Right atrium auricular region (tissue), 2 donors: Measurements from ENCODE around the gene ILF3. TPM values are rescaled to one million over a fixed set of nuclear protein-coding genes. Genes with fewer than 3 reads are reported as not detected.

ENCODE experiments used
- DNase-seq: peaks from one replicate; pipeline ENCODE4 v3.0.0-alpha.2; 2019; ENCODE audit warnings: low spot score
- H3K27ac ChIP-seq, 2 donors: fragments of 200-600 bp; sonication (generic); 1 replicate in 1 of 2; 2 replicates in 1 of 2; pipeline ENCODE4 v1.5.1; 2016 to 2019
- H3K27me3 ChIP-seq, 2 donors: fragments of 200-600 bp; sonication (generic); one replicate each; pipeline versions ENCODE4 v1.5.1 to v1.6.0; 2017 to 2019
- H3K36me3 ChIP-seq: fragments of 200-600 bp; sonication (generic); one replicate; pipeline ENCODE4 v1.5.1; 2016
- H3K4me1 ChIP-seq, 2 donors: fragments of 200-600 bp; sonication (generic); one replicate each; pipeline versions ENCODE4 v1.5.1 to v1.6.0; 2017 to 2019
- H3K4me3 ChIP-seq, 2 donors: fragments of 200-600 bp; sonication (generic); 1 replicate in 1 of 2; 2 replicates in 1 of 2; pipeline ENCODE4 v1.5.1; 2017 to 2019; ENCODE audit warnings: mild to moderate bottlenecking in 1 of 2, moderate library complexity in 1 of 2
- H3K9me3 ChIP-seq, 2 donors: fragments of 200-600 bp; sonication (generic); one replicate each; pipeline ENCODE4 v1.5.1; 2019
- total RNA-seq, 2 donors: library from RNA; depleted of rRNA; stranded (reverse); fragments of >200 nt; gene quantifications; one replicate each; pipeline ENCODE4 v1.1.0, GENCODE V29; 2016
- TF ChIP-seq, protein P1 (sequence below), 2 donors: fragments of 200-600 bp; sonication (generic); IDR thresholded peaks; one replicate each; pipeline ENCODE4 v1.5.1; 2019; ENCODE audit warnings: antibody characterized with exemption in 2 of 2

ILF3 gene
- total RNA-seq, 2 donors from 2014 or later = 59.2 to 75.1 TPM

DNA sequence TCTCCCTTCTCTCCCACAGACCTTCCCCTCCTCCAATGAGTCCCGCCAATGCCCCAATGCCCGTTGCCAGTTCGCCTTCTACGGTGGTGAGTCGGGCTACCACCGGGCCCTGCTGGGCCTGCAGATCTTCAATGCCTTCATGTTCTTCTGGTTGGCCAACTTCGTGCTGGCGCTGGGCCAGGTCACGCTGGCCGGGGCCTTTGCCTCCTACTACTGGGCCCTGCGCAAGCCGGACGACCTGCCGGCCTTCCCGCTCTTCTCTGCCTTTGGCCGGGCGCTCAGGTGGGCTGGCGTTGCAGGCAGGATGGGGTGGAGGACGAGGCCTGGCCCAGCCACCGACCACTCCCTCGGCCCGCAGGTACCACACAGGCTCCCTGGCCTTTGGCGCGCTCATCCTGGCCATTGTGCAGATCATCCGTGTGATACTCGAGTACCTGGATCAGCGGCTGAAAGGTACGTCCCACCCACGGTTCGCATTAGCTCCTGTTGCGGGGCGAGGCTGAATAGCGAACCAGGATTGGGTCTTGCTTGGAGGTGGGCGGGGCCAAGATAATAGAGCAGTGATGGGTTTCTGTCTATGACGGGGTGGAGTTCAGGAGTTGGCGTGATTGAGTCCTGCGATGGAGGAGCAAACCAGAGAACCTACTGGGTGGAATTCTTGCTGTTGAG is 17.7 kb upstream of the ILF3 start:
- no peak overlapping the region for H3K27ac ChIP-seq
- H3K36me3 ChIP-seq = peaks cover 82% of the 10 kb centered on the region

DNA sequence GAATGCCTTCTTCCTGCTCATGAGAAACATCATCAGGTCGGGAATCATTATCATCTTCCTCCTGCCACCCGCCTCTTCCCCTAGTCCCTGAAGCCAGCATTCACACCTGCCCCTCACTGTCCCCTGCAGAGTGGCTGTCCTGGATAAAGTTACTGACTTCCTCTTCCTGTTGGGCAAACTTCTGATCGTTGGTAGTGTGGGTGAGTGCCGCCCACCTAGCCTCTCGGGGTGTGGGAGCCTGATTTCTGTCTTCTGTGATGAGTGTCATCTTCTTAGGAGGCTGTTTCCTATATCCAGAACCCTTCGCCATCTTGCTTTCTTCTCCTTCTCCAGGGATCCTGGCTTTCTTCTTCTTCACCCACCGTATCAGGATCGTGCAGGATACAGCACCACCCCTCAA is 16.3 kb upstream of the ILF3 start:
- no peak for DNase-seq
- Histone ChIP-seq H3K27me3 (no peaks in the 10 kb centered on the region), H3K27ac (no peak overlapping the region), H3K9me3 (no peaks in the 10 kb centered on the region), H3K4me3 (no peak overlapping the region), H3K4me1 (peaks cover 0 to 4% of the 10 kb centered on the region in 2 donors), H3K36me3 (peaks cover 72% of the 10 kb centered on the region)
- TF ChIP-seq, protein P1, sequence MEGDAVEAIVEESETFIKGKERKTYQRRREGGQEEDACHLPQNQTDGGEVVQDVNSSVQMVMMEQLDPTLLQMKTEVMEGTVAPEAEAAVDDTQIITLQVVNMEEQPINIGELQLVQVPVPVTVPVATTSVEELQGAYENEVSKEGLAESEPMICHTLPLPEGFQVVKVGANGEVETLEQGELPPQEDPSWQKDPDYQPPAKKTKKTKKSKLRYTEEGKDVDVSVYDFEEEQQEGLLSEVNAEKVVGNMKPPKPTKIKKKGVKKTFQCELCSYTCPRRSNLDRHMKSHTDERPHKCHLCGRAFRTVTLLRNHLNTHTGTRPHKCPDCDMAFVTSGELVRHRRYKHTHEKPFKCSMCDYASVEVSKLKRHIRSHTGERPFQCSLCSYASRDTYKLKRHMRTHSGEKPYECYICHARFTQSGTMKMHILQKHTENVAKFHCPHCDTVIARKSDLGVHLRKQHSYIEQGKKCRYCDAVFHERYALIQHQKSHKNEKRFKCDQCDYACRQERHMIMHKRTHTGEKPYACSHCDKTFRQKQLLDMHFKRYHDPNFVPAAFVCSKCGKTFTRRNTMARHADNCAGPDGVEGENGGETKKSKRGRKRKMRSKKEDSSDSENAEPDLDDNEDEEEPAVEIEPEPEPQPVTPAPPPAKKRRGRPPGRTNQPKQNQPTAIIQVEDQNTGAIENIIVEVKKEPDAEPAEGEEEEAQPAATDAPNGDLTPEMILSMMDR (IDR thresholded peaks at IDR 0.05) = no peak

More for the DNA sequence above, 17.7 kb upstream of the ILF3 start:
- TF ChIP-seq, protein P1 (IDR thresholded peaks at IDR 0.05) = no peak
- no peak overlapping the region for H3K4me3 ChIP-seq
- no peak for DNase-seq
- H3K9me3 ChIP-seq = no peaks in the 10 kb centered on the region
- H3K4me1 ChIP-seq = no peaks in the 10 kb centered on the region
- H3K27me3 ChIP-seq = no peaks in the 10 kb centered on the region

DNA sequence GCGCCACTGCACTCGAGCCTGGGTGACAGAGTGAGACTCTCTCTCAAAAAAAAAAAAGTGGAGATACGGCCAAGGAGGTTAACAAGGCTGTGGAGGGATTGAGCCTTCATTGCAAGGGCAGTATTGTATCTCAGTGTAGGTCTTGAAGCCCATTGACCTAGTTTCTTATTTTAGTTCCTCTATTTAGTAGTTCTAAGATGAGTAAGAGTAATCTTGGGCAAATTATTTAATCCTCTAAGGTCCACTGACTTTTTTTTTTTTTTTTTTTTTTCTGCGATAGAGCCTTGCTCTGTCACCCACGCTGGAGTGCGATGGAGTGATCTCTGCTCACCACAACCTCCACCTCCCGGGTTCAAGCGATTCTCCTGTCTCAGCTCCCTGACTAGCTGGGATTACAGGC is 14.3 kb upstream of the ILF3 start:
- Histone ChIP-seq H3K36me3 (peaks cover 60% of the 10 kb centered on the region), H3K27me3 (no peaks in the 10 kb centered on the region), H3K27ac (no peak overlapping the region), H3K9me3 (no peaks in the 10 kb centered on the region), H3K4me3 (no peak overlapping the region), H3K4me1 (peaks cover 0 to 23% of the 10 kb centered on the region in 2 donors)
- TF ChIP-seq, protein P1 (IDR thresholded peaks at IDR 0.05) = no peak
- no peak for DNase-seq

DNA sequence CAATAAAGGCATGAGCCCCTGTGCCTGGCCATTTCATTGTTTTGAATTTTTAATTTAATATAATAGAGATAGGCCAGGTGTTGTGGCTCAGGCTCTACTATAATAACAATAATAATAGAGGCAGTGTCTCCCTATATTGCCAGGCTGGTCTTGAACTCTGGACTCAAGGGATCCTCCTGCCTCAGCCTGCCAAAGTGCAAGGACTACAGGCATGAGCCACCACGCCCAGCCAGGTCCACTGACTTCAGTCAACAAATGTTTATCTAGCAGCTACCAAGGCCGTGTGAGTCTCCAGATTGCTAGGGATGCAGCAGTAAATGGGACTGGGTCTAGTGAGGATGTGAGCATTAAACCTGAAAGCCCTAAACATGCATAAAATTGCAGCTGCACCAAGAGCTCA is 13.8 kb upstream of the ILF3 start:
- DNase-seq = no peak
- no peak overlapping the region for H3K27ac ChIP-seq

DNA sequence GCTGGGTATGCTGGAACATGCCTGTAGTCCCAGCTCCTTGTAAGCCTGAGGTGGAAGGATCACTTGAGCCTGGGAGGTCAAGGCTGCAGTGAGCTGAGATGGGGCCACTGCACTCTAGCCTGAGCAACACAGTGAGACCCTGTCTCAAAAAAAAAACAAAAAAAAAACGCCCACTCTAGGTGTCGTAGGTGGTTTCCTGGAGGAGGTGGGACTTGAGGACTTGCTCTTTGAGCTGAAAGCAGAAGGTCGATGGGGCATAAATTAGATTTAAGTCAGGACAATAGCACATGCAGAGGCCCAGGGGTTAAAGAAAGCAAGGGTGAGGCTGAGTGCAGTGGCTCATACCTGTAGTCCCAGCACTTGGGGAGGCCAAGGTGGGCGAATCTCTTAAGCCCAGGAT is 12.9 kb upstream of the ILF3 start:
- no peaks in the 10 kb centered on the region for H3K27me3 ChIP-seq
- peaks cover 0 to 28% of the 10 kb centered on the region in 2 donors for H3K4me1 ChIP-seq
- H3K9me3 ChIP-seq = no peaks in the 10 kb centered on the region
- H3K27ac ChIP-seq = no peak overlapping the region
- TF ChIP-seq, protein P1 (IDR thresholded peaks at IDR 0.05) = no peak
- DNase-seq = no peak
- H3K4me3 ChIP-seq = no peak overlapping the region
- H3K36me3 ChIP-seq = peaks cover 46% of the 10 kb centered on the region

More for the DNA sequence above, 13.8 kb upstream of the ILF3 start:
- TF ChIP-seq, protein P1 (IDR thresholded peaks at IDR 0.05) = no peak
- H3K9me3 ChIP-seq = no peaks in the 10 kb centered on the region
- H3K4me1 ChIP-seq = peaks cover 0 to 25% of the 10 kb centered on the region in 2 donors
- no peak overlapping the region for H3K4me3 ChIP-seq
- no peaks in the 10 kb centered on the region for H3K27me3 ChIP-seq
- H3K36me3 ChIP-seq = peaks cover 54% of the 10 kb centered on the region
